Measurements from ENCODE around the gene DDI2. TPM values are rescaled to one million over a fixed set of nuclear protein-coding genes. Genes with fewer than 3 reads are reported as not detected.

The DDI2 gene
- total and polyA plus RNA-seq, 2 donors (not counting 3 experiments of a cell fraction or from before 2014, with no cell fraction given) = 5.4 to 35.2 TPM

DNA sequence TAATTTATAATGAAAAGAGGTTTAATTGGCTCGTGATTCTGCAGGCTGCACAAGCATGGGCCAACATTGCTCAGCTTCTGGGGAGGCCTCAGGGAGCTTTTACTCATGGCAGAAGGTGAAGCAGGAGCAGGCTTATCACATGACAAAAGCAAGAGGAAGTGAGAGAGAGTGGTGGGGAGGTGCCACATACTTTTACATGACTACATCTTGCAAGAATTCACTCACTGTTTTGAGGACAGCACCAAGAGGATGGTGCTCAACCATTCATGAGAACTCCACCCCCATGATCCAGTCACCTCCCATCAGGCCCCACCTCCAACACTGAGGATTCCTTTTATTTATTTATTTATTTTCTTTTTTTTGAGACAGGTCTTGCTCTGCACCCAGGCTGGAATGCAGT, 61.3 kb downstream of the DDI2 start:
- FAIRE-seq (peak; percentile 80), DNase-seq (ENCODE audit: low read depth, low spot score) (peak; percentile 14)
- no TSS peak for BruUV-seq (replicated peaks)
- Histone ChIP-seq H3K9me3 (replicated peaks; ENCODE audit: control insufficient read depth, insufficient read depth, low read length) (no peaks in the 10 kb centered on the region), H3K79me2 (ENCODE audit: control insufficient read depth, insufficient read depth, low read length) (no peaks in the 10 kb centered on the region), H2AFZ (ENCODE audit: low read depth, low read length) (no peak overlapping the region), H4K20me1 (replicated peaks; ENCODE audit: control insufficient read depth, extremely low read depth, insufficient read depth, low read length) (no peaks in the 10 kb centered on the region), H3K4me2 (ENCODE audit: insufficient read depth, low read length) (no peak overlapping the region), H3K4me1 (ENCODE audit: control insufficient read depth, extremely low read depth, insufficient read depth, low read length) (peaks cover under 1% of the 10 kb centered on the region), H3K9me1 (replicated peaks; ENCODE audit: control insufficient read depth, extremely low read depth, insufficient read depth, low read length) (no peaks in the 10 kb centered on the region), H3K4me3 (replicated peaks in 1 of 3; ENCODE audit: insufficient read depth in 1 of 3, low read depth in 1 of 3, low read length in 3 of 3) (no peak overlapping the region), H3K27ac (ENCODE audit: insufficient read depth, low read depth, low read length) (no peak overlapping the region), H3K36me3 (ENCODE audit: control insufficient read depth in 2 of 2, extremely low read depth in 1 of 2, insufficient read depth in 2 of 2, low read length in 2 of 2) (no peaks in the 10 kb centered on the region), H3K9ac (replicated peaks; ENCODE audit: extremely low read depth, insufficient read depth, low read length) (no peak overlapping the region), H3K27me3 (ENCODE audit: control insufficient read depth in 2 of 2, insufficient read depth in 2 of 2, low read length in 2 of 2) (no peaks in the 10 kb centered on the region)
- CTCF ChIA-PET = no interaction called here
- TF ChIP-seq POLR2AphosphoS5 (IDR thresholded peaks at IDR 0.05; ENCODE audit: insufficient read depth, low read depth, low read length) = no peak
- no peak for TF ChIP-seq MYC (IDR thresholded peaks at IDR 0.05; ENCODE audit: low read depth, low read length)
- TF ChIP-seq JUN (IDR thresholded peaks at IDR 0.05; ENCODE audit: borderline replicate concordance, insufficient read depth, insufficient read length, low read depth) = peak; percentile 36
- dilution Hi-C loops (cut with MboI; ENCODE audit: extremely low pct_ligation_motif_present, low sequenced_read_pairs) (no loop called here), intact Hi-C loops (cut with micrococcal nuclease) (no loop called here)
- POLR2A ChIA-PET = no interaction called here

DNA sequence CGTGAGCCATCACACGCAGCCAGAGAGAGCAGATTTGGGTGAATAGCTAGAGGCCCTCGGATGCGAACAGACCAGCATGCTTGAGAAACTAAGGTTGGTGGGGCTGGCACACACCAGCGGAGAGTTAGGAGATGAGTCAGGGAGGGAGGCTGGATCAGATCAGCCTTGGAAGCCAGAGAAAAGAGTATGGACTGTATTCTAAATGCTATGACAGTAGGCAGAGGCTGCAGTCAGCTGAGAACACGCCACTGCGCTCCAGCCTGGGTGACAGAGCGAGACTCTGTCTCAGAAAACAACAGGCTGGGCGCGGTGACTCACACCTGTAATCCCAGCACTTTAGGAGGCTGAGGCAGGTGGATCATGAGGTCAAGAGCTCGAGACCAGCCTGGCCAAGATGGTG, 62.9 kb downstream of the DDI2 start:
- no peak for FAIRE-seq
- DNase-seq (ENCODE audit: low read depth, low spot score) = no peak
- Histone ChIP-seq H3K4me3 (replicated peaks in 1 of 3; ENCODE audit: insufficient read depth in 1 of 3, low read depth in 1 of 3, low read length in 3 of 3) (no peak overlapping the region), H3K79me2 (ENCODE audit: control insufficient read depth, insufficient read depth, low read length) (peaks cover 11% of the 10 kb centered on the region), H4K20me1 (replicated peaks; ENCODE audit: control insufficient read depth, extremely low read depth, insufficient read depth, low read length) (no peaks in the 10 kb centered on the region), H3K9me1 (replicated peaks; ENCODE audit: control insufficient read depth, extremely low read depth, insufficient read depth, low read length) (no peaks in the 10 kb centered on the region), H3K27me3 (ENCODE audit: control insufficient read depth in 2 of 2, insufficient read depth in 2 of 2, low read length in 2 of 2) (no peaks in the 10 kb centered on the region), H3K4me2 (ENCODE audit: insufficient read depth, low read length) (no peak overlapping the region), H3K9me3 (replicated peaks; ENCODE audit: control insufficient read depth, insufficient read depth, low read length) (no peaks in the 10 kb centered on the region), H3K27ac (ENCODE audit: insufficient read depth, low read depth, low read length) (no peak overlapping the region), H3K4me1 (ENCODE audit: control insufficient read depth, extremely low read depth, insufficient read depth, low read length) (peaks cover 6% of the 10 kb centered on the region), H2AFZ (ENCODE audit: low read depth, low read length) (no peak overlapping the region), H3K36me3 (ENCODE audit: control insufficient read depth in 2 of 2, extremely low read depth in 1 of 2, insufficient read depth in 2 of 2, low read length in 2 of 2) (no peaks in the 10 kb centered on the region), H3K9ac (replicated peaks; ENCODE audit: extremely low read depth, insufficient read depth, low read length) (no peak overlapping the region)
- BruUV-seq (replicated peaks) = no TSS peak
- dilution Hi-C loops (cut with MboI; ENCODE audit: extremely low pct_ligation_motif_present, low sequenced_read_pairs) = no loop called here
- ChIA-PET CTCF (interaction anchor here (1.4 kb wide), 1 partner anchor 16 kb away, joined by 4 read pairs; no protein-coding TSS in a partner anchor), POLR2A (no interaction called here)
- TF ChIP-seq JUN (IDR thresholded peaks at IDR 0.05; ENCODE audit: borderline replicate concordance, insufficient read depth, insufficient read length, low read depth) (no peak), POLR2AphosphoS5 (IDR thresholded peaks at IDR 0.05; ENCODE audit: insufficient read depth, low read depth, low read length) (no peak), EZH2 (IDR thresholded peaks at IDR 0.05; ENCODE audit: borderline replicate concordance, low read depth, low read length, severe bottlenecking) (no peak), POLR2A (IDR thresholded peaks at IDR 0.05; ENCODE audit: low read depth, low read length) (no peak), MYC (IDR thresholded peaks at IDR 0.05; ENCODE audit: low read depth, low read length) (no peak), FOS (IDR thresholded peaks at IDR 0.05; ENCODE audit: borderline replicate concordance, insufficient read depth, low read length) (no peak), GATA2 (IDR thresholded peaks at IDR 0.05; ENCODE audit: insufficient read depth, insufficient read length, low read depth, low read length) (no peak)
- TF ChIP-seq, protein P1, sequence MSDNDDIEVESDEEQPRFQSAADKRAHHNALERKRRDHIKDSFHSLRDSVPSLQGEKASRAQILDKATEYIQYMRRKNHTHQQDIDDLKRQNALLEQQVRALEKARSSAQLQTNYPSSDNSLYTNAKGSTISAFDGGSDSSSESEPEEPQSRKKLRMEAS (IDR thresholded peaks at IDR 0.05; ENCODE audit: insufficient read depth, insufficient read length) = no peak
- TF ChIP-seq, protein P2, sequence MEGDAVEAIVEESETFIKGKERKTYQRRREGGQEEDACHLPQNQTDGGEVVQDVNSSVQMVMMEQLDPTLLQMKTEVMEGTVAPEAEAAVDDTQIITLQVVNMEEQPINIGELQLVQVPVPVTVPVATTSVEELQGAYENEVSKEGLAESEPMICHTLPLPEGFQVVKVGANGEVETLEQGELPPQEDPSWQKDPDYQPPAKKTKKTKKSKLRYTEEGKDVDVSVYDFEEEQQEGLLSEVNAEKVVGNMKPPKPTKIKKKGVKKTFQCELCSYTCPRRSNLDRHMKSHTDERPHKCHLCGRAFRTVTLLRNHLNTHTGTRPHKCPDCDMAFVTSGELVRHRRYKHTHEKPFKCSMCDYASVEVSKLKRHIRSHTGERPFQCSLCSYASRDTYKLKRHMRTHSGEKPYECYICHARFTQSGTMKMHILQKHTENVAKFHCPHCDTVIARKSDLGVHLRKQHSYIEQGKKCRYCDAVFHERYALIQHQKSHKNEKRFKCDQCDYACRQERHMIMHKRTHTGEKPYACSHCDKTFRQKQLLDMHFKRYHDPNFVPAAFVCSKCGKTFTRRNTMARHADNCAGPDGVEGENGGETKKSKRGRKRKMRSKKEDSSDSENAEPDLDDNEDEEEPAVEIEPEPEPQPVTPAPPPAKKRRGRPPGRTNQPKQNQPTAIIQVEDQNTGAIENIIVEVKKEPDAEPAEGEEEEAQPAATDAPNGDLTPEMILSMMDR (IDR thresholded peaks at IDR 0.05; ENCODE audit: extremely low read depth in 1 of 2, insufficient read depth in 1 of 2, low read depth in 1 of 2, low read length in 2 of 2) = no peak
- intact Hi-C loops (cut with micrococcal nuclease) = no loop called here
